ENCODE data around the gene PNMA8A.

DNA sequence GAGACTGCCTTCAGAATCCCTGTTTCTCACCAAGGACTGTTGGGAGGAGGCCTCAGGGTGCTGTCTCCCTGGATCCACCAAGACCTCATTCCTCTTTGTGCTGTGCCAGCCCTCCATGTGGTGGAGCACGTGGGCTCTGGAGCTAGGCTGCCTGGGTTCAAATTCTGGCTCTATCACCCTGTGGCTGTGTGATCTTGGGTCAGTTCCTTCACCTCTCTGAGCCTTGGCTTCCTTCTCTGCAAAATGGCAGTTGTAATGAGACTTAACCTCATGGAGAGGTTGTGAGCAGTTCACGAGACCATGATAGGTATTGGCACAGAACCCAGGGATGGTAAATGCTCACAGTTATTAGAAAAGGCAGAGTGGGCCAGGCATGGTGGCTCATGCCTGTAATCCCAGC, 49.0 kb downstream of the PNMA8A start:
- TF ChIP-seq NFIC (IDR thresholded peaks at IDR 0.05; ENCODE audit: low read depth, low read length) = no peak
- no peak for TF ChIP-seq FOXM1 (IDR thresholded peaks at IDR 0.05; ENCODE audit: low read depth, low read length)

Data from GM12878 (cell line).